CD14-positive monocyte (primary cell): Measurements from ENCODE around the gene CSK. TPM values are rescaled to one million over a fixed set of nuclear protein-coding genes. Genes with fewer than 3 reads are reported as not detected.

ENCODE experiments used
- DNase-seq, 3 donors: peaks; one replicate each; pipeline ENCODE4 v3.0.0-alpha.2; 2011 to 2022
- H2AFZ ChIP-seq: 2 replicates; pipeline ENCODE4 v1.6.0; 2012; ENCODE audit warnings: mild to moderate bottlenecking, low read depth, low read length, inconsistent platforms; ENCODE audit not compliant: insufficient read depth, poor library complexity, severe bottlenecking
- H3K27ac ChIP-seq, 2 donors: 1 replicate in 1 of 2; 2 replicates in 1 of 2; pipeline ENCODE4 v1.5.1; 2012 to 2013; ENCODE audit warnings: low read length in 2 of 2, control low read depth in 1 of 2, inconsistent platforms in 1 of 2, low read depth in 1 of 2, mild to moderate bottlenecking in 1 of 2
- H3K27me3 ChIP-seq, 2 donors: one replicate each; pipeline versions ENCODE4 v1.6.0 to v1.6.1; 2011 to 2013; ENCODE audit warnings: low read length in 2 of 2; ENCODE audit not compliant: control insufficient read depth in 2 of 2, insufficient read depth in 2 of 2
- H3K36me3 ChIP-seq, 2 donors: replicated peaks in 1 of 2; 1 replicate in 1 of 2; 2 replicates in 1 of 2; pipeline versions ENCODE4 v1.5.1 to v1.6.1; 2012 to 2013; ENCODE audit warnings: low read length in 2 of 2, control low read depth in 1 of 2, inconsistent platforms in 1 of 2, mild to moderate bottlenecking in 1 of 2; ENCODE audit not compliant: insufficient read depth in 2 of 2, control insufficient read depth in 1 of 2
- H3K4me1 ChIP-seq, 2 donors: 1 replicate in 1 of 2; 2 replicates in 1 of 2; pipeline versions ENCODE4 v1.5.1 to v1.6.1; 2012 to 2013; ENCODE audit warnings: low read length in 2 of 2, control low read depth in 1 of 2, inconsistent platforms in 1 of 2, mild to moderate bottlenecking in 1 of 2, moderate library complexity in 1 of 2; ENCODE audit not compliant: insufficient read depth in 2 of 2, control insufficient read depth in 1 of 2
- H3K4me2 ChIP-seq: replicated peaks from 2 replicates; pipeline ENCODE3; 2012; ENCODE audit warnings: low read length, moderate library complexity, mild to moderate bottlenecking; ENCODE audit not compliant: poor library complexity, severe bottlenecking; ENCODE audit errors: extremely low read depth
- H3K4me3 ChIP-seq, 3 experiments: fragments of 200-600 bp in 1 of 3; sonication (generic) in 1 of 3; replicated peaks in 1 of 3; 1 replicate in 2 of 3; 2 replicates in 1 of 3; pipeline ENCODE4 v1.5.1; 2011 to 2013; ENCODE audit warnings: low read length in 3 of 3, mild to moderate bottlenecking in 3 of 3, control low read depth in 2 of 3, low read depth in 2 of 3, inconsistent platforms in 1 of 3, moderate library complexity in 1 of 3
- H3K79me2 ChIP-seq: 2 replicates; pipeline ENCODE4 v1.6.0; 2012; ENCODE audit warnings: mild to moderate bottlenecking, control low read depth, inconsistent platforms, low read length, moderate library complexity; ENCODE audit not compliant: insufficient read depth
- H3K9ac ChIP-seq: 2 replicates; pipeline ENCODE4 v1.6.0; 2017; ENCODE audit warnings: low read length, mild to moderate bottlenecking; ENCODE audit not compliant: insufficient read depth, poor library complexity, severe bottlenecking
- H3K9me3 ChIP-seq, 2 donors: replicated peaks in 1 of 2; 1 replicate in 1 of 2; 2 replicates in 1 of 2; pipeline versions ENCODE4 v1.5.1 to v1.6.1; 2012 to 2013; ENCODE audit warnings: low read length in 2 of 2, control low read depth in 1 of 2; ENCODE audit not compliant: control insufficient read depth in 1 of 2, insufficient read depth in 1 of 2
- H4K20me1 ChIP-seq: 2 replicates; pipeline ENCODE4 v1.6.0; 2012; ENCODE audit warnings: mild to moderate bottlenecking, low read length, control low read depth, moderate library complexity; ENCODE audit not compliant: insufficient read depth
- H3K27ac Mint-ChIP-seq, 7 donors: one replicate each; pipeline ENCODE4 v1.8.0; 2020; ENCODE audit warnings: mild to moderate bottlenecking in 7 of 7, mixed read lengths in 7 of 7, moderate library complexity in 6 of 7, inconsistent platforms in 2 of 7
- H3K27me3 Mint-ChIP-seq, 3 donors: one replicate each; pipeline ENCODE4 v1.8.0; 2021 to 2022; ENCODE audit warnings: low read depth in 3 of 3, mild to moderate bottlenecking in 3 of 3, mixed read lengths in 3 of 3, moderate library complexity in 3 of 3, inconsistent platforms in 1 of 3
- H3K36me3 Mint-ChIP-seq, 2 donors: one replicate each; pipeline ENCODE4 v1.8.0; 2020; ENCODE audit warnings: mixed read lengths in 2 of 2, inconsistent platforms in 1 of 2, mild to moderate bottlenecking in 1 of 2
- H3K4me1 Mint-ChIP-seq: one replicate; pipeline ENCODE4 v1.8.0; 2020; ENCODE audit warnings: mild to moderate bottlenecking, mixed read lengths
- H3K4me3 Mint-ChIP-seq, 2 donors: one replicate each; pipeline ENCODE4 v1.8.0; 2020; ENCODE audit warnings: mild to moderate bottlenecking in 2 of 2, mixed read lengths in 2 of 2, moderate library complexity in 1 of 2
- H3K9me3 Mint-ChIP-seq, 7 donors: one replicate each; pipeline ENCODE4 v1.8.0; 2020 to 2022; ENCODE audit warnings: mixed read lengths in 7 of 7, mild to moderate bottlenecking in 6 of 7, moderate library complexity in 6 of 7, inconsistent platforms in 2 of 7
- CTCF ChIP-seq: fragments of 200-600 bp; IDR thresholded peaks from one replicate; pipeline ENCODE4 v1.8.0; 2022; ENCODE audit warnings: antibody characterized with exemption, mild to moderate bottlenecking
- WGBS: methylation state at CpG from one replicate; pipeline ENCODE4 v1.1.5; 2013; ENCODE audit warnings: missing lambda C conversion rate; ENCODE audit not compliant: insufficient coverage; 5-methylcytosine and 5-hydroxymethylcytosine counted together
- intact Hi-C, 2 donors: fragments of 100-400 bp; cut with micrococcal nuclease; formaldehyde crosslinking; loops; one replicate each; pipeline versions ENCODE4 v1.15.0 to v1.15.1; 2023
- polyA plus RNA-seq, 3 donors: library from polyadenylated mRNA; depleted of rRNA in 1 of 3; unstranded in 2 of 3; stranded (reverse) in 1 of 3; fragments of 300-500 nt in 2 of 3; fragments of >200 nt in 1 of 3; fragmentation: Illumina TruSeq in 2 of 3; gene quantifications; 1 replicate in 2 of 3; 2 replicates in 1 of 3; pipeline ENCODE4 v1.2.3, GENCODE V29; 2012 to 2021

Gene CSK
- polyA plus RNA-seq, 3 donors, result 79.0 to 426 (median 106) TPM

DNA sequence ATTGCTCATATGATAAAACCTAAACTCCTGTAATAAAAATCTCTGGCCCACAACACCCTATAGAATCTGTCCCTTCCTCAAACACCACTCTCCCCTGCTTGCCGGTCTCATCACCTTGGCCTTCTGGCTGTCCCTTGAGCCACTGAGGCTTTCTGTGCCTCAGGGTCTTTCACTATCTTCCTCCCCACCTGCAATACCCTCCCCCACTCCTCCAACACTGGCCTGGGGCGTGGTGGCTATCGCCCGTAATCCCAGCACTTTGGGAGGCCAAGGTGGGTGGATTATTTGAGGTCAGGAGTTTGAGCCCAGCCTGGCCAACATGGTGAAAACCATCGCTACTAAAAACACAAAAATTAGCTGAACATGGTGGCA lies 3.3 kb upstream of the CSK start:
- peaks cover 83% of the 10 kb centered on the region for H3K4me1 Mint-ChIP-seq
- no peak overlapping the region for H2AFZ ChIP-seq
- H3K4me2 ChIP-seq, result peak overlapping the region; percentile 62
- DNase-seq, result no peak
- no peaks in the 10 kb centered on the region for H3K36me3 ChIP-seq
- peak overlapping the region in 1 of 3 experiments; percentile 36 for H3K4me3 ChIP-seq
- H3K27me3 Mint-ChIP-seq, result peaks cover 0 to 3% (median 0%) of the 10 kb centered on the region in 3 donors
- H3K9me3 Mint-ChIP-seq, result peaks cover 0 to 3% (median 0%) of the 10 kb centered on the region in 7 donors
- peaks cover 12% of the 10 kb centered on the region for H4K20me1 ChIP-seq
- peak overlapping the region in 1 of 2 donors; percentile 44 for H3K4me3 Mint-ChIP-seq
- peak overlapping the region; percentile 97 to 99 (median 99) for H3K27ac Mint-ChIP-seq
- H3K9ac ChIP-seq, result no peak overlapping the region
- H3K9me3 ChIP-seq, result no peaks in the 10 kb centered on the region
- peaks cover 84 to 89% of the 10 kb centered on the region in 2 donors for H3K4me1 ChIP-seq
- intact Hi-C loops, result no loop called here
- no peak for TF ChIP-seq CTCF
- H3K27ac ChIP-seq, result peak overlapping the region; percentile 91 to 97
- no peaks in the 10 kb centered on the region for H3K27me3 ChIP-seq
- peaks cover 2% of the 10 kb centered on the region in 2 donors for H3K36me3 Mint-ChIP-seq
- peaks cover 34% of the 10 kb centered on the region for H3K79me2 ChIP-seq
- WGBS, result 50% methylated on average over 1 of the region's 5 CpGs

DNA sequence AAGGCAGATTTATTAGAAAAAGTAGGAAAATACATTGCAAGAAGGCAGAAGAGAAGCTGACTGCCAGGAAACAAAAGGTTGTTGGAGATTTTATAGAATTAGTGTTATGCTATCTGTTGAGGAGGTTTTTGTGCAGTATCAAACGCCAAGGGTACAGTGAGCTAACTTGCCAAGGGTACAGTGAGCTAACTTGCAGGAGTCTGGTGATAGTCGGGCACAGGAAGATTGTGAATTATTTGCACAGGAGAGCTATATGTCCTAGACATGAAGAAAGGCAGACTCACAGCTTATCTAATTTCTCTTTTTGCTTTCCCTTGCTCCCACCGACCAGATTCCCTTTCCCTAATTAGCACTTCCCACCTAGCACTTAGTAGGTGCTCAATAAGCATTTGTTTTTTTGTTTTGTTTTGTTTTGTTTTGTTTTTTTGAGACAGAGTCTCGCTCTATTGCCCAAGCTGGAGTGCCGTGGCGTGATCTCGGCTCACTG lies 2.7 kb upstream of the CSK start:
- Mint-ChIP-seq H3K27me3 (peaks cover 0 to 3% (median 0%) of the 10 kb centered on the region in 3 donors), H3K4me3 (peak overlapping the region in 1 of 2 donors; percentile 45), H3K4me1 (peaks cover 81% of the 10 kb centered on the region), H3K9me3 (peaks cover 0 to 3% (median 0%) of the 10 kb centered on the region in 7 donors), H3K36me3 (peaks cover 4 to 9% of the 10 kb centered on the region in 2 donors), H3K27ac (peak overlapping the region; percentile 97 to 99 (median 99))
- no peak overlapping the region for H3K9ac ChIP-seq
- intact Hi-C loops, result no loop called here
- no peak overlapping the region for H2AFZ ChIP-seq
- no peaks in the 10 kb centered on the region for H3K9me3 ChIP-seq
- WGBS, result 25% methylated on average over 1 of the region's 7 CpGs
- H3K4me3 ChIP-seq, result no peak overlapping the region
- no peak for TF ChIP-seq CTCF
- peak overlapping the region; percentile 91 to 97 for H3K27ac ChIP-seq
- H3K4me1 ChIP-seq, result peaks cover 84 to 89% of the 10 kb centered on the region in 2 donors
- H3K36me3 ChIP-seq, result no peaks in the 10 kb centered on the region
- no peaks in the 10 kb centered on the region for H3K27me3 ChIP-seq
- DNase-seq, result no peak
- H3K79me2 ChIP-seq, result peaks cover 40% of the 10 kb centered on the region
- H3K4me2 ChIP-seq, result no peak overlapping the region
- H4K20me1 ChIP-seq, result peaks cover 12% of the 10 kb centered on the region
